IMR-90 (cell line): ENCODE data around the gene DOLPP1. TPM values are rescaled to one million over a fixed set of nuclear protein-coding genes. Genes with fewer than 3 reads are reported as not detected.

Experiments
- polyA plus RNA-seq, 3 experiments: library from polyadenylated mRNA; depleted of rRNA; stranded (reverse); fragments of >200 nt; gene quantifications; 2 replicates each; pipeline ENCODE4 v1.2.3, GENCODE V29; 2012; ENCODE audit warnings: low replicate concordance in 1 of 3
- total RNA-seq: library from RNA; depleted of rRNA; stranded (reverse); fragments of >200 nt; gene quantifications from 2 replicates; pipeline ENCODE4 v1.2.3, GENCODE V29; 2012
- TF ChIP-seq, protein P1 (sequence below): conservative IDR thresholded peaks from 2 replicates; pipeline ENCODE4 v1.5.1; 2012; ENCODE audit warnings: mild to moderate bottlenecking, low read depth, low read length, improper control_type of control experiment

The DOLPP1 gene
- total and polyA plus RNA-seq, 2 of the 4 experiments (the other 2 are of a cell fraction), result 7.0 to 16.5 TPM

- TF ChIP-seq, protein P1, sequence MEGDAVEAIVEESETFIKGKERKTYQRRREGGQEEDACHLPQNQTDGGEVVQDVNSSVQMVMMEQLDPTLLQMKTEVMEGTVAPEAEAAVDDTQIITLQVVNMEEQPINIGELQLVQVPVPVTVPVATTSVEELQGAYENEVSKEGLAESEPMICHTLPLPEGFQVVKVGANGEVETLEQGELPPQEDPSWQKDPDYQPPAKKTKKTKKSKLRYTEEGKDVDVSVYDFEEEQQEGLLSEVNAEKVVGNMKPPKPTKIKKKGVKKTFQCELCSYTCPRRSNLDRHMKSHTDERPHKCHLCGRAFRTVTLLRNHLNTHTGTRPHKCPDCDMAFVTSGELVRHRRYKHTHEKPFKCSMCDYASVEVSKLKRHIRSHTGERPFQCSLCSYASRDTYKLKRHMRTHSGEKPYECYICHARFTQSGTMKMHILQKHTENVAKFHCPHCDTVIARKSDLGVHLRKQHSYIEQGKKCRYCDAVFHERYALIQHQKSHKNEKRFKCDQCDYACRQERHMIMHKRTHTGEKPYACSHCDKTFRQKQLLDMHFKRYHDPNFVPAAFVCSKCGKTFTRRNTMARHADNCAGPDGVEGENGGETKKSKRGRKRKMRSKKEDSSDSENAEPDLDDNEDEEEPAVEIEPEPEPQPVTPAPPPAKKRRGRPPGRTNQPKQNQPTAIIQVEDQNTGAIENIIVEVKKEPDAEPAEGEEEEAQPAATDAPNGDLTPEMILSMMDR, result no peak
Measured at GRCh38 chr9:129068990-129069861, 11.7 kb upstream of the DOLPP1 start (continued).
